ENCODE measurements around the gene SLC25A12.

GRCh38 chr2:171879865-171880264 lies 14.2 kb downstream of the SLC25A12 start:
- no peak for TF ChIP-seq POLR2AphosphoS5 (IDR thresholded peaks at IDR 0.05; ENCODE audit: borderline replicate concordance, low read depth, low read length)
- TF ChIP-seq EZH2 (IDR thresholded peaks at IDR 0.05) = no peak

All from SK-N-MC (cell line).